ACHN (cell line): ENCODE measurements around the gene LAGE3.

Experiments
- DNase-seq: peaks from one replicate; pipeline ENCODE4 v3.0.0-alpha.2; 2015
- in situ Hi-C: cut with HindIII; loops from 2 replicates; pipeline ENCODE4 v1.10.0; 2017; ENCODE audit warnings: low sequenced_read_pairs, low pct_ligation_motif_present, low pct_unique_long_range_greater_than_20kb

LAGE3 gene

GRCh38 chrX:154478728-154479622 is at the start of gene LAGE3:
Gene LAGE3, minus strand, starts transcription at chrX:154479281. Its CDS starts 366 bp downstream, at chrX:154478915.
- in situ Hi-C loops: no loop called here
- DNase-seq: peak; percentile 77

- peak; percentile 66 for DNase-seq
- in situ Hi-C loops: no loop called here
These were observed 48.0 kb upstream of the LAGE3 start for GRCh38 chrX:154526901-154527675.

GRCh38 chrX:154525606-154526490 is 46.8 kb upstream of the LAGE3 start:
- in situ Hi-C loops: no loop called here

GRCh38 chrX:154519389-154519788 is 40.3 kb upstream of the LAGE3 start:
- in situ Hi-C loops: no loop called here
- no peak for DNase-seq

More at GRCh38 chrX:154525606-154526490, 46.8 kb upstream of the LAGE3 start:
- no peak for DNase-seq

- no peak for DNase-seq
- in situ Hi-C loops: no loop called here
These were observed 38.2 kb upstream of the LAGE3 start for GRCh38 chrX:154517101-154517781.

- in situ Hi-C loops: no loop called here
- no peak for DNase-seq
These were observed 37.6 kb upstream of the LAGE3 start for GRCh38 chrX:154516656-154517100.

GRCh38 chrX:154515966-154516655 is 37.0 kb upstream of the LAGE3 start, which contains the start of gene FAM3A:
Gene FAM3A, minus strand, starts transcription at chrX:154516232. Its CDS starts 460 bp downstream, at chrX:154515772.
- DNase-seq: peak; percentile 73
- in situ Hi-C loops: no loop called here

- DNase-seq: no peak
- in situ Hi-C loops: no loop called here
These were observed 36.2 kb upstream of the LAGE3 start for GRCh38 chrX:154515090-154515965.

- in situ Hi-C loops: no loop called here
- DNase-seq: no peak
These were observed 34.6 kb upstream of the LAGE3 start for GRCh38 chrX:154513716-154514115.

GRCh38 chrX:154512879-154513553 is 33.9 kb upstream of the LAGE3 start:
- no peak for DNase-seq
- in situ Hi-C loops: no loop called here

GRCh38 chrX:154511761-154512160 is 32.7 kb upstream of the LAGE3 start:
- in situ Hi-C loops: no loop called here
- no peak for DNase-seq

GRCh38 chrX:154509455-154509854 is 30.4 kb upstream of the LAGE3 start:
- DNase-seq: no peak
- in situ Hi-C loops: no loop called here

- no peak for DNase-seq
- in situ Hi-C loops: no loop called here
These were observed 29.3 kb upstream of the LAGE3 start for GRCh38 chrX:154508384-154508745.

GRCh38 chrX:154507673-154508383 is 28.7 kb upstream of the LAGE3 start:
- in situ Hi-C loops: no loop called here
- DNase-seq: no peak

GRCh38 chrX:154506483-154507332 is 27.6 kb upstream of the LAGE3 start:
- in situ Hi-C loops: no loop called here
- DNase-seq: no peak
